H9 (cell line): ENCODE measurements around the gene STXBP5L. TPM values are rescaled to one million over a fixed set of nuclear protein-coding genes. Genes with fewer than 3 reads are reported as not detected.

ENCODE experiments used
- DNase-seq: peaks from one replicate; pipeline ENCODE4 v3.0.0-alpha.2; 2017
- H2AFZ ChIP-seq: one replicate; pipeline ENCODE4 v1.6.1; 2013; ENCODE audit warnings: mild to moderate bottlenecking, low read length, control low read depth, moderate library complexity
- H2AK5ac ChIP-seq: 2 replicates; pipeline ENCODE4 v1.6.1; 2013; ENCODE audit warnings: low read length, control low read depth, mixed read lengths; ENCODE audit not compliant: insufficient read length
- H2BK120ac ChIP-seq: one replicate; pipeline ENCODE4 v1.6.1; 2013; ENCODE audit warnings: low read depth, mild to moderate bottlenecking, low read length, control low read depth, inconsistent platforms; ENCODE audit not compliant: poor library complexity, severe bottlenecking
- H2BK12ac ChIP-seq: 2 replicates; pipeline ENCODE4 v1.6.1; 2013; ENCODE audit warnings: low read length, control low read depth, mixed read lengths, low read depth; ENCODE audit not compliant: insufficient read length
- H2BK15ac ChIP-seq: 2 replicates; pipeline ENCODE4 v1.6.1; 2013; ENCODE audit warnings: low read depth, low read length, control low read depth
- H2BK20ac ChIP-seq: one replicate; pipeline ENCODE4 v1.6.1; 2013; ENCODE audit warnings: low read depth, mild to moderate bottlenecking, low read length, control low read depth, inconsistent platforms; ENCODE audit not compliant: poor library complexity, severe bottlenecking
- H2BK5ac ChIP-seq: 2 replicates; pipeline ENCODE4 v1.6.1; 2013; ENCODE audit warnings: low read length, control low read depth, mixed read lengths; ENCODE audit not compliant: insufficient read length
- H3K14ac ChIP-seq: 2 replicates; pipeline ENCODE4 v1.6.1; 2013; ENCODE audit warnings: low read length, control low read depth; ENCODE audit not compliant: insufficient read depth
- H3K18ac ChIP-seq: 2 replicates; pipeline ENCODE4 v1.6.1; 2013; ENCODE audit warnings: low read depth, mild to moderate bottlenecking, mixed read lengths, low read length, control low read depth; ENCODE audit not compliant: insufficient read length
- H3K23ac ChIP-seq: 2 replicates; pipeline ENCODE4 v1.6.1; 2013; ENCODE audit warnings: low read length, control low read depth, mixed read lengths, low read depth; ENCODE audit not compliant: insufficient read length
- H3K23me2 ChIP-seq: 2 replicates; pipeline ENCODE4 v1.6.1; 2013; ENCODE audit warnings: low read depth, mild to moderate bottlenecking, mixed read lengths, low read length, control low read depth; ENCODE audit not compliant: insufficient read length, poor library complexity, severe bottlenecking
- H3K27ac ChIP-seq: 2 replicates; pipeline ENCODE4 v1.5.1; 2013; ENCODE audit warnings: low read length, control low read depth, mixed read lengths, low read depth; ENCODE audit not compliant: insufficient read length
- H3K27me3 ChIP-seq: 2 replicates; pipeline ENCODE4 v1.6.1; 2013; ENCODE audit warnings: low read length, control low read depth, inconsistent platforms; ENCODE audit not compliant: insufficient read depth
- H3K4ac ChIP-seq: 2 replicates; pipeline ENCODE4 v1.6.1; 2013; ENCODE audit warnings: low read depth, mild to moderate bottlenecking, control low read depth, inconsistent platforms, low read length, moderate library complexity
- H3K4me1 ChIP-seq: 2 replicates; pipeline ENCODE4 v1.6.1; 2013; ENCODE audit warnings: low read length, control low read depth, inconsistent platforms; ENCODE audit not compliant: insufficient read depth
- H3K4me2 ChIP-seq: 2 replicates; pipeline ENCODE4 v1.6.1; 2013; ENCODE audit warnings: low read length, control low read depth, mixed read lengths; ENCODE audit not compliant: insufficient read length, insufficient read depth
- H3K56ac ChIP-seq: 2 replicates; pipeline ENCODE4 v1.6.1; 2013; ENCODE audit warnings: low read depth, mild to moderate bottlenecking, mixed read lengths, low read length, control low read depth; ENCODE audit not compliant: insufficient read length
- H3K79me1 ChIP-seq: 2 replicates; pipeline ENCODE4 v1.6.1; 2013; ENCODE audit warnings: low read depth, mild to moderate bottlenecking, moderate library complexity, low read length, control low read depth, inconsistent platforms; ENCODE audit not compliant: insufficient read depth, poor library complexity, severe bottlenecking
- H3K79me2 ChIP-seq: 2 replicates; pipeline ENCODE4 v1.6.1; 2013; ENCODE audit warnings: low read length, control low read depth, inconsistent platforms; ENCODE audit not compliant: insufficient read depth
- H3K9ac ChIP-seq: 2 replicates; pipeline ENCODE4 v1.6.1; 2013; ENCODE audit warnings: low read length, control low read depth, mixed read lengths; ENCODE audit not compliant: insufficient read length; ENCODE audit errors: extremely low read depth
- H3K9me3 ChIP-seq: one replicate; pipeline ENCODE4 v1.6.1; 2013; ENCODE audit warnings: low read depth, low read length, inconsistent platforms; ENCODE audit not compliant: control insufficient read depth
- H3T11ph ChIP-seq: one replicate; pipeline ENCODE4 v1.6.1; 2013; ENCODE audit warnings: mild to moderate bottlenecking, low read length, control low read depth, inconsistent platforms
- H4K20me1 ChIP-seq: one replicate; pipeline ENCODE4 v1.6.1; 2013; ENCODE audit not compliant: control insufficient read depth, insufficient read length, insufficient read depth
- H4K5ac ChIP-seq: 2 replicates; pipeline ENCODE4 v1.6.1; 2013; ENCODE audit warnings: low read depth, mild to moderate bottlenecking, mixed read lengths, low read length, control low read depth; ENCODE audit not compliant: insufficient read length
- H4K8ac ChIP-seq: replicated peaks from 2 replicates; pipeline ENCODE4 v1.6.1; 2013; ENCODE audit warnings: low read length, control low read depth, mixed read lengths, low read depth; ENCODE audit not compliant: insufficient read length
- H4K91ac ChIP-seq: 2 replicates; pipeline ENCODE4 v1.6.1; 2013; ENCODE audit warnings: low read depth, mild to moderate bottlenecking, moderate library complexity, mixed read lengths, low read length, control low read depth; ENCODE audit not compliant: insufficient read length
- H3K27ac Mint-ChIP-seq, 3 experiments: 2 replicates in 2 of 3; 3 replicates in 1 of 3; pipeline ENCODE4 v1.8.0; 2020 to 2021; ENCODE audit warnings: mixed read lengths in 3 of 3, mild to moderate bottlenecking in 1 of 3, moderate library complexity in 1 of 3
- H3K27me3 Mint-ChIP-seq: 2 replicates; pipeline ENCODE4 v1.8.0; 2021; ENCODE audit warnings: low read depth, mild to moderate bottlenecking, moderate library complexity, mixed read lengths
- H3K36me3 Mint-ChIP-seq, 3 experiments: 2 replicates in 2 of 3; 3 replicates in 1 of 3; pipeline ENCODE4 v1.8.0; 2020 to 2021; ENCODE audit warnings: low read depth in 3 of 3, mixed read lengths in 3 of 3; ENCODE audit not compliant: insufficient read depth in 1 of 3
- H3K4me1 Mint-ChIP-seq, 2 experiments: 2 replicates each; pipeline ENCODE4 v1.8.0; 2020; ENCODE audit warnings: mixed read lengths in 2 of 2
- H3K4me3 Mint-ChIP-seq, 2 experiments: 2 replicates in 1 of 2; 3 replicates in 1 of 2; pipeline ENCODE4 v1.8.0; 2020 to 2021; ENCODE audit warnings: mild to moderate bottlenecking in 2 of 2, mixed read lengths in 2 of 2, moderate library complexity in 1 of 2
- H3K9me3 Mint-ChIP-seq, 2 experiments: 2 replicates in 1 of 2; 3 replicates in 1 of 2; pipeline ENCODE4 v1.8.0; 2020; ENCODE audit warnings: mild to moderate bottlenecking in 2 of 2, mixed read lengths in 2 of 2, moderate library complexity in 1 of 2
- CTCF ChIP-seq: fragments of 200-600 bp; sonication (generic); conservative IDR thresholded peaks from 3 replicates; pipeline ENCODE4 v1.8.0; 2021; ENCODE audit warnings: antibody characterized with exemption, mild to moderate bottlenecking
- WGBS: extraction: QIAGEN DNeasy Blood & Tissue Kit; methylation state at CpG from one replicate; pipeline ENCODE4 v1.1.7; 2013; ENCODE audit warnings: missing lambda C conversion rate, low lambda C conversion rate, mixed read lengths; ENCODE audit not compliant: insufficient read length; ENCODE audit errors: extremely low coverage; 5-methylcytosine and 5-hydroxymethylcytosine counted together
- total RNA-seq: library from RNA; stranded (reverse); gene quantifications from 2 replicates; pipeline ENCODE4 v1.2.1, GENCODE V29; 2021

The STXBP5L gene
- total RNA-seq, 1 experiment from 2014 or later = 4.7 TPM

GRCh38 chr3:121072133-121072532 is 164.1 kb downstream of the STXBP5L start:
- Histone ChIP-seq H3T11ph (no peak overlapping the region), H4K91ac (no peak overlapping the region), H3K4me2 (no peak overlapping the region), H2AFZ (no peak overlapping the region), H3K27me3 (no peaks in the 10 kb centered on the region), H4K5ac (no peak overlapping the region), H4K20me1 (no peaks in the 10 kb centered on the region), H3K4ac (no peak overlapping the region), H2BK12ac (no peak overlapping the region), H3K56ac (no peak overlapping the region), H3K79me2 (no peaks in the 10 kb centered on the region), H3K4me1 (no peaks in the 10 kb centered on the region), H2BK20ac (no peak overlapping the region), H3K23me2 (no peaks in the 10 kb centered on the region), H3K14ac (no peak overlapping the region), H3K27ac (no peak overlapping the region), H2AK5ac (no peak overlapping the region), H3K79me1 (no peaks in the 10 kb centered on the region), H4K8ac (no peak overlapping the region), H3K23ac (no peak overlapping the region), H2BK120ac (no peak overlapping the region), H2BK15ac (no peak overlapping the region), H2BK5ac (no peak overlapping the region), H3K9me3 (no peaks in the 10 kb centered on the region), H3K9ac (no peak overlapping the region), H3K18ac (no peak overlapping the region)
- DNase-seq = no peak
- Mint-ChIP-seq H3K27ac (no peak overlapping the region), H3K36me3 (peaks cover 7 to 11% (median 7%) of the 10 kb centered on the region in 3 experiments), H3K4me1 (no peaks in the 10 kb centered on the region), H3K9me3 (peaks cover 6 to 15% of the 10 kb centered on the region in 2 experiments), H3K27me3 (no peaks in the 10 kb centered on the region), H3K4me3 (no peak overlapping the region)
- no peak for TF ChIP-seq CTCF
- no CpG with 5 or more reads among the region's 6 CpGs for WGBS
